Loucy (cell line): ENCODE measurements around the gene PCDHAC2.

Experiments used
- H2AFZ ChIP-seq: fragments of 200-600 bp; sonication (generic); 2 replicates; pipeline ENCODE4 v1.6.0; 2016; ENCODE audit warnings: antibody characterized with exemption, mild to moderate bottlenecking, low read length, moderate library complexity
- H3F3A ChIP-seq: fragments of 200-600 bp; 2 replicates; pipeline ENCODE4 v1.6.0; 2016; ENCODE audit warnings: antibody characterized with exemption, low read depth, mild to moderate bottlenecking
- H3K27me3 ChIP-seq: fragments of 200-600 bp; sonication (generic); 2 replicates; pipeline ENCODE4 v1.6.1; 2014; ENCODE audit warnings: low read length, mild to moderate bottlenecking; ENCODE audit not compliant: insufficient read depth, poor library complexity, severe bottlenecking
- H3K36me3 ChIP-seq: fragments of 200-600 bp; sonication (generic); 2 replicates; pipeline ENCODE4 v1.6.1; 2016; ENCODE audit warnings: low read length; ENCODE audit not compliant: insufficient read depth
- H3K4me1 ChIP-seq: fragments of 200-600 bp; sonication (generic); 2 replicates; pipeline ENCODE4 v1.5.1; 2014; ENCODE audit warnings: low read length, mild to moderate bottlenecking; ENCODE audit not compliant: insufficient read depth, poor library complexity, severe bottlenecking
- H3K4me2 ChIP-seq: fragments of 200-600 bp; sonication (generic); 2 replicates; pipeline ENCODE4 v1.6.0; 2014; ENCODE audit warnings: antibody characterized with exemption, low read length, low read depth, mild to moderate bottlenecking; ENCODE audit not compliant: poor library complexity, severe bottlenecking
- H3K4me3 ChIP-seq: fragments of 200-600 bp; sonication (generic); 2 replicates; pipeline ENCODE4 v1.5.1; 2014; ENCODE audit warnings: low read length, mild to moderate bottlenecking, mixed read lengths; ENCODE audit not compliant: poor library complexity, severe bottlenecking
- H3K79me2 ChIP-seq: fragments of 200-600 bp; sonication (generic); 2 replicates; pipeline ENCODE4 v1.6.1; 2014; ENCODE audit warnings: low read length; ENCODE audit not compliant: insufficient read depth
- H3K9ac ChIP-seq: fragments of 200-600 bp; sonication (generic); 2 replicates; pipeline ENCODE4 v1.6.0; 2014; ENCODE audit warnings: mild to moderate bottlenecking, low read depth, low read length, moderate library complexity; ENCODE audit not compliant: poor library complexity, severe bottlenecking
- H3K9me2 ChIP-seq: fragments of 200-600 bp; sonication (generic); replicated peaks from 2 replicates; pipeline ENCODE4 v1.6.1; 2016; ENCODE audit warnings: low read depth, low read length, mixed read lengths
- H3K9me3 ChIP-seq: fragments of 200-600 bp; sonication (generic); 2 replicates; pipeline ENCODE4 v1.6.1; 2014; ENCODE audit warnings: mild to moderate bottlenecking, antibody characterized with exemption, low read length, low read depth; ENCODE audit not compliant: insufficient read depth
- H4K20me1 ChIP-seq: fragments of 200-600 bp; sonication (generic); 2 replicates; pipeline ENCODE4 v1.6.0; 2014; ENCODE audit warnings: antibody characterized with exemption, low read length, mild to moderate bottlenecking; ENCODE audit not compliant: insufficient read depth, poor library complexity, severe bottlenecking
- CTCF ChIP-seq: fragments of 200-600 bp; sonication (generic); conservative IDR thresholded peaks from 2 replicates; pipeline ENCODE4 v1.5.1; 2014; ENCODE audit warnings: mild to moderate bottlenecking, antibody characterized with exemption, low read length
- EZH2phosphoT487 ChIP-seq: fragments of 200-600 bp; IDR thresholded peaks from 2 replicates; pipeline ENCODE4 v1.6.1; 2018; ENCODE audit warnings: antibody characterized with exemption, mild to moderate bottlenecking, moderate library complexity, borderline replicate concordance

The PCDHAC2 gene

GRCh38 chr5:140964356-140964755, 1.9 kb upstream of the PCDHAC2 start:
- Histone ChIP-seq H3K9me3 (no peaks in the 10 kb centered on the region), H3K27me3 (no peaks in the 10 kb centered on the region), H3K4me2 (no peak overlapping the region), H3F3A (no peaks in the 10 kb centered on the region), H3K4me3 (no peak overlapping the region), H3K9me2 (no peaks in the 10 kb centered on the region), H3K4me1 (no peaks in the 10 kb centered on the region), H4K20me1 (no peaks in the 10 kb centered on the region), H3K36me3 (no peaks in the 10 kb centered on the region), H3K79me2 (no peaks in the 10 kb centered on the region), H2AFZ (no peak overlapping the region), H3K9ac (no peak overlapping the region)
- TF ChIP-seq CTCF (no peak), EZH2phosphoT487 (no peak)

GRCh38 chr5:140965905-140966292, 377 bp upstream of the PCDHAC2 start:
- Histone ChIP-seq H3K9me3 (no peaks in the 10 kb centered on the region), H3K36me3 (no peaks in the 10 kb centered on the region), H3K4me3 (no peak overlapping the region), H3K9me2 (no peaks in the 10 kb centered on the region), H3F3A (no peaks in the 10 kb centered on the region), H3K9ac (no peak overlapping the region), H3K79me2 (no peaks in the 10 kb centered on the region), H2AFZ (no peak overlapping the region), H3K4me1 (no peaks in the 10 kb centered on the region), H3K27me3 (no peaks in the 10 kb centered on the region), H3K4me2 (no peak overlapping the region), H4K20me1 (no peaks in the 10 kb centered on the region)
- TF ChIP-seq CTCF = no peak
- no peak for TF ChIP-seq EZH2phosphoT487

- Histone ChIP-seq H3K4me2 (no peak overlapping the region), H3F3A (no peaks in the 10 kb centered on the region), H3K27me3 (no peaks in the 10 kb centered on the region), H3K9me3 (no peaks in the 10 kb centered on the region), H3K4me3 (no peak overlapping the region), H3K79me2 (no peaks in the 10 kb centered on the region), H3K9ac (no peak overlapping the region), H3K4me1 (no peaks in the 10 kb centered on the region), H3K9me2 (no peaks in the 10 kb centered on the region), H3K36me3 (no peaks in the 10 kb centered on the region), H2AFZ (no peak overlapping the region), H4K20me1 (no peaks in the 10 kb centered on the region)
- no peak for TF ChIP-seq EZH2phosphoT487
- TF ChIP-seq CTCF = no peak
These were observed 1.1 kb downstream of the PCDHAC2 start for GRCh38 chr5:140967226-140967893.
